HEK293 (cell line): ENCODE results near the gene ZFX.

Experiments used
- GLI2 ChIP-seq: fragments of 450-650 bp; formaldehyde crosslinking; IDR thresholded peaks from 2 replicates; pipeline ENCODE4; 2017; ENCODE audit warnings: missing biosample characterization, missing genetic modification characterization, low read depth, borderline replicate concordance
- ZNF335 ChIP-seq: fragments of 450-650 bp; formaldehyde crosslinking; conservative IDR thresholded peaks from 2 replicates; pipeline ENCODE4 v1.5.1; 2016; ENCODE audit warnings: missing biosample characterization, missing genetic modification characterization
- ZNF394 ChIP-seq: fragments of 450-650 bp; formaldehyde crosslinking; IDR thresholded peaks from 2 replicates; pipeline ENCODE4 v1.5.1; 2016; ENCODE audit warnings: missing biosample characterization, missing genetic modification characterization, mild to moderate bottlenecking, moderate library complexity, borderline replicate concordance
- ZNF792 ChIP-seq: fragments of 450-650 bp; formaldehyde crosslinking; IDR thresholded peaks from 2 replicates; pipeline ENCODE4 v1.5.1; 2016; ENCODE audit warnings: missing biosample characterization, missing genetic modification characterization
- TF ChIP-seq, protein P1 (sequence below): fragments of 450-650 bp; formaldehyde crosslinking; IDR thresholded peaks from 2 replicates; pipeline ENCODE4 v1.5.1; 2016; ENCODE audit warnings: missing biosample characterization, missing genetic modification characterization
- TF ChIP-seq, protein P2 (sequence below): fragments of 450-650 bp; formaldehyde crosslinking; IDR thresholded peaks from 2 replicates; pipeline ENCODE4 v1.5.1; 2016; ENCODE audit warnings: missing biosample characterization, missing genetic modification characterization

- TF ChIP-seq, protein P1, sequence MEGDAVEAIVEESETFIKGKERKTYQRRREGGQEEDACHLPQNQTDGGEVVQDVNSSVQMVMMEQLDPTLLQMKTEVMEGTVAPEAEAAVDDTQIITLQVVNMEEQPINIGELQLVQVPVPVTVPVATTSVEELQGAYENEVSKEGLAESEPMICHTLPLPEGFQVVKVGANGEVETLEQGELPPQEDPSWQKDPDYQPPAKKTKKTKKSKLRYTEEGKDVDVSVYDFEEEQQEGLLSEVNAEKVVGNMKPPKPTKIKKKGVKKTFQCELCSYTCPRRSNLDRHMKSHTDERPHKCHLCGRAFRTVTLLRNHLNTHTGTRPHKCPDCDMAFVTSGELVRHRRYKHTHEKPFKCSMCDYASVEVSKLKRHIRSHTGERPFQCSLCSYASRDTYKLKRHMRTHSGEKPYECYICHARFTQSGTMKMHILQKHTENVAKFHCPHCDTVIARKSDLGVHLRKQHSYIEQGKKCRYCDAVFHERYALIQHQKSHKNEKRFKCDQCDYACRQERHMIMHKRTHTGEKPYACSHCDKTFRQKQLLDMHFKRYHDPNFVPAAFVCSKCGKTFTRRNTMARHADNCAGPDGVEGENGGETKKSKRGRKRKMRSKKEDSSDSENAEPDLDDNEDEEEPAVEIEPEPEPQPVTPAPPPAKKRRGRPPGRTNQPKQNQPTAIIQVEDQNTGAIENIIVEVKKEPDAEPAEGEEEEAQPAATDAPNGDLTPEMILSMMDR (tag by site-specific recombination) = no peak
- TF ChIP-seq, protein P2, sequence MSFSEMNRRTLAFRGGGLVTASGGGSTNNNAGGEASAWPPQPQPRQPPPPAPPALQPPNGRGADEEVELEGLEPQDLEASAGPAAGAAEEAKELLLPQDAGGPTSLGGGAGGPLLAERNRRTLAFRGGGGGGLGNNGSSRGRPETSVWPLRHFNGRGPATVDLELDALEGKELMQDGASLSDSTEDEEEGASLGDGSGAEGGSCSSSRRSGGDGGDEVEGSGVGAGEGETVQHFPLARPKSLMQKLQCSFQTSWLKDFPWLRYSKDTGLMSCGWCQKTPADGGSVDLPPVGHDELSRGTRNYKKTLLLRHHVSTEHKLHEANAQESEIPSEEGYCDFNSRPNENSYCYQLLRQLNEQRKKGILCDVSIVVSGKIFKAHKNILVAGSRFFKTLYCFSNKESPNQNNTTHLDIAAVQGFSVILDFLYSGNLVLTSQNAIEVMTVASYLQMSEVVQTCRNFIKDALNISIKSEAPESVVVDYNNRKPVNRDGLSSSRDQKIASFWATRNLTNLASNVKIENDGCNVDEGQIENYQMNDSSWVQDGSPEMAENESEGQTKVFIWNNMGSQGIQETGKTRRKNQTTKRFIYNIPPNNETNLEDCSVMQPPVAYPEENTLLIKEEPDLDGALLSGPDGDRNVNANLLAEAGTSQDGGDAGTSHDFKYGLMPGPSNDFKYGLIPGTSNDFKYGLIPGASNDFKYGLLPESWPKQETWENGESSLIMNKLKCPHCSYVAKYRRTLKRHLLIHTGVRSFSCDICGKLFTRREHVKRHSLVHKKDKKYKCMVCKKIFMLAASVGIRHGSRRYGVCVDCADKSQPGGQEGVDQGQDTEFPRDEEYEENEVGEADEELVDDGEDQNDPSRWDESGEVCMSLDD (tag by site-specific recombination) = no peak
- TF ChIP-seq ZNF792 (tag by site-specific recombination) (no peak), ZNF335 (no peak), GLI2 (tag by site-specific recombination) (no peak), ZNF394 (tag by site-specific recombination) (no peak)
Observed at GRCh38 chrX:24200133-24200532, 50.6 kb downstream of the ZFX start.
